Suprapubic skin (tissue), 4 donors: ENCODE measurements around the gene PLXNC1.

Source experiments
- POLR2A ChIP-seq, 2 donors: fragments of 450-650 bp; IDR thresholded peaks; one replicate each; pipeline ENCODE4 v1.6.1; 2017; ENCODE audit warnings: antibody characterized with exemption in 2 of 2, mild to moderate bottlenecking in 2 of 2, moderate library complexity in 2 of 2
- POLR2AphosphoS5 ChIP-seq, 3 donors: sonication (generic); formaldehyde crosslinking; IDR thresholded peaks; one replicate each; pipeline ENCODE4 v1.6.1; 2017; ENCODE audit warnings: antibody characterized with exemption in 3 of 3
- TF ChIP-seq, protein P1 (sequence below), 2 donors: fragments of 200-600 bp in 1 of 2; fragments of 450-650 bp in 1 of 2; sonication (generic) in 1 of 2; IDR thresholded peaks; one replicate each; pipeline ENCODE4 v1.5.1; 2016 to 2019; ENCODE audit warnings: antibody characterized with exemption in 2 of 2, mild to moderate bottlenecking in 1 of 2, moderate library complexity in 1 of 2

DNA sequence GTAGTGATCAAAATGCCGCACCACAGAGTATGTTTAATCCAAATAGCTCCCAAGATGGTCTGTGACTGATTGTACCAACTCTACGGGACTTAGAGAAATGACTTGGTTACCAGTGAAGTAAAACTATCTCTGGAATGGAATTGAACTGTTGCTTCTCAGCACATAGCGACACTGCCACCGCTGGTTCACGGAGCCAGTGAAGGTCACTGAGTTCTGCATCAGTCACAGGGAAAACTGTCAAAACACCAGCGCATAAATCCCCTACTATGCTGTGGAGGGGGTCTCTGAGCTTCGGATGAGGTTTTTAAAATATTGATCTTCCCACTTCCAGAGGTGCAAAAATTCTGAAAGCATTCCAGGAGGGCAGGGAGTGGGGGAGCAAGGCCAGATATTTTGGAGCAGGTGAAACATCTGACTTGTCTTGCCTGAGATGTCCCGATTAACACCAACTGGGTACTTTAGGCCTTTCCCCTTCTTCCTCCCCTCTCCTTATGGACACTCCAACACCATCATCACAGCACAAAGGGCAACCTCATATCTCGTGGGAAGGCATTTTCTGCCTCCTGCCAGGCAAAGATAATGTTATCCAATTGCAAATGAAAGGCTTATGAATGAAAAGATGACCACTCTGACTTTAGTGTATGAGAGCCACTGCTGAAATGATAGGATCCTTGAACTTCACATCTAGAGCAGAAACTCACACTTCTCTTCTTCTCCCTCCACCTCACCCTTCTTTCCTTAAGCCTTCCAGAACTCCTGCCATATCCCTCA is 2.0 kb upstream of the PLXNC1 start:
- TF ChIP-seq, protein P1, sequence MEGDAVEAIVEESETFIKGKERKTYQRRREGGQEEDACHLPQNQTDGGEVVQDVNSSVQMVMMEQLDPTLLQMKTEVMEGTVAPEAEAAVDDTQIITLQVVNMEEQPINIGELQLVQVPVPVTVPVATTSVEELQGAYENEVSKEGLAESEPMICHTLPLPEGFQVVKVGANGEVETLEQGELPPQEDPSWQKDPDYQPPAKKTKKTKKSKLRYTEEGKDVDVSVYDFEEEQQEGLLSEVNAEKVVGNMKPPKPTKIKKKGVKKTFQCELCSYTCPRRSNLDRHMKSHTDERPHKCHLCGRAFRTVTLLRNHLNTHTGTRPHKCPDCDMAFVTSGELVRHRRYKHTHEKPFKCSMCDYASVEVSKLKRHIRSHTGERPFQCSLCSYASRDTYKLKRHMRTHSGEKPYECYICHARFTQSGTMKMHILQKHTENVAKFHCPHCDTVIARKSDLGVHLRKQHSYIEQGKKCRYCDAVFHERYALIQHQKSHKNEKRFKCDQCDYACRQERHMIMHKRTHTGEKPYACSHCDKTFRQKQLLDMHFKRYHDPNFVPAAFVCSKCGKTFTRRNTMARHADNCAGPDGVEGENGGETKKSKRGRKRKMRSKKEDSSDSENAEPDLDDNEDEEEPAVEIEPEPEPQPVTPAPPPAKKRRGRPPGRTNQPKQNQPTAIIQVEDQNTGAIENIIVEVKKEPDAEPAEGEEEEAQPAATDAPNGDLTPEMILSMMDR (IDR thresholded peaks at IDR 0.05) = no peak
- TF ChIP-seq POLR2A (IDR thresholded peaks at IDR 0.05) (no peak), POLR2AphosphoS5 (IDR thresholded peaks at IDR 0.05) (no peak)
